Measurements from ENCODE around the gene PTPRM.

PTPRM gene

DNA sequence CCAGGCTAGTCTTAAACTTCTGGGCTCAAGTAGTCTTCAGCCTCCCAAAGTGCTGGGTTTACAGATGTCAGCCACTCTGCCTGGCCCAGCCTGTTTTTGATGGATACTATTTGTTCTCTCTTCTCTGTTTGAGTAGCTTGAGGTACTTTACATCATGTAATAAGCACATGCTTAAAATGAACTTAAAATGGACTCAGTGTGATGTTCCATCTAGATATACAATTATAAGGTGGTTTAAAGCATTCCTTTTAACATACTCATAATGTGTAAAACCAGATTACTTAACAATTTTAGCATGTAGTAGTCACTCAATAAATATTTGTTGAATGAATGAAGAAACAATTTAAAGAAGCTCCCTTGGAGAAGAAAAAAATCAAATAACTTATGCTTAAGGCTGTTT lies 9.6 kb downstream of the PTPRM start:
- no peak for DNase-seq (ENCODE audit: low read depth)
- no peak overlapping the region for H3K4me3 ChIP-seq (ENCODE audit: low read length)
- TF ChIP-seq, protein P1, sequence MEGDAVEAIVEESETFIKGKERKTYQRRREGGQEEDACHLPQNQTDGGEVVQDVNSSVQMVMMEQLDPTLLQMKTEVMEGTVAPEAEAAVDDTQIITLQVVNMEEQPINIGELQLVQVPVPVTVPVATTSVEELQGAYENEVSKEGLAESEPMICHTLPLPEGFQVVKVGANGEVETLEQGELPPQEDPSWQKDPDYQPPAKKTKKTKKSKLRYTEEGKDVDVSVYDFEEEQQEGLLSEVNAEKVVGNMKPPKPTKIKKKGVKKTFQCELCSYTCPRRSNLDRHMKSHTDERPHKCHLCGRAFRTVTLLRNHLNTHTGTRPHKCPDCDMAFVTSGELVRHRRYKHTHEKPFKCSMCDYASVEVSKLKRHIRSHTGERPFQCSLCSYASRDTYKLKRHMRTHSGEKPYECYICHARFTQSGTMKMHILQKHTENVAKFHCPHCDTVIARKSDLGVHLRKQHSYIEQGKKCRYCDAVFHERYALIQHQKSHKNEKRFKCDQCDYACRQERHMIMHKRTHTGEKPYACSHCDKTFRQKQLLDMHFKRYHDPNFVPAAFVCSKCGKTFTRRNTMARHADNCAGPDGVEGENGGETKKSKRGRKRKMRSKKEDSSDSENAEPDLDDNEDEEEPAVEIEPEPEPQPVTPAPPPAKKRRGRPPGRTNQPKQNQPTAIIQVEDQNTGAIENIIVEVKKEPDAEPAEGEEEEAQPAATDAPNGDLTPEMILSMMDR (conservative IDR thresholded peaks at IDR 0.05; ENCODE audit: low read depth, low read length): no peak

DNA sequence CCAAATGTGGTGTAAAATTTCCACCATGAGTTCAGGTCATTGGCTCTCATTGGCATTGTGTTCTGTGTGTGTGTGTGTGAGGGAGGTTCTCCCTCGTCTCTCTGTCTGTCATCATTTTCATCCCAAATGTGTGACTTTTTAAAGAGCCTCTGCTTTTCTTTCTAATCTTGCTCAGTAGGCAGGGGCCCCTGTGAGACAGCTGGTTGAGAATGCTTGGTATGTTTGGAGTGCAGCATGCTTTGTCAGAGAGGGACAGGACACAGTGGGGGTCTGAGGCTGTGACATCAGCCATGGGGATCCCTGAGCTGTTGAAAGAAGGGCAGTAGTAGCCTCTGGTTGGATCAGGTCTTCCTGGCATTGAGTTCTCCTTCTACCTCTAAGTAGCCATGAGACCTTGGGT lies 10.6 kb downstream of the PTPRM start:
- H3K4me3 ChIP-seq (ENCODE audit: low read length): no peak overlapping the region
- DNase-seq (ENCODE audit: low read depth): no peak
- TF ChIP-seq, protein P1 (conservative IDR thresholded peaks at IDR 0.05; ENCODE audit: low read depth, low read length): no peak

DNA sequence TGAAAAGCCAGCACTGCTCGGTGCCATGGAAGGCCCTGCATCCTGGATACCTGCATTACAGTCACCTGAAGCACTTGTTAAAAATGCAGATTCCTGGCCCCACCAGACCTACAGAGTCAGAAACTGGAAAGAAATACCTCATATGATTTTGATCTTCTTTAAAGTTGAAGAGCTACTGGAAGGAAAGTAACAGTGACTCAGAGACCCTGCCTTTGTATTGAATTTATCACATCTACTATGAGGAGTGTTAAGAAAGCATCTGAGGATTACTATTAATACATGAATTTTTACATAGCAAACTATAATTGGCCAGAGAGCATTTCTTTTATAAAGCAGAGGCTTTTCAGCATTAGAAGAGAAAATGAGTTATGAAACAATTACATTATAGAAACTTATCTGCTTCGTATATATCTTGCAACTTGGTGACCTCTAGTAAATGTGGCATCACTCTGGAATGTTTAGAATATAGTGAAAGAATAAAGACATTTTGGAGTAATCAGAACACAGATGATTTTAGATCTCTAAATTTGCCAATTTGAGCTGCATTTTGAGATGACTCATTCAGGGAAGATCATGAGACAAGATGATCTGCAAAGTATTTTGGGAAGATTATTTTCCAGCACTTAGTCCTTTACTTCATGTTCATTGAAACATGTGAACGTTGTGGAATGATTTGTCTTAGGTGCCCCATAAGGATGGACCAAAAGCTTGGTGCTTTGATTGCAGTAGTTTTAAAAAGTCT lies 12.2 kb downstream of the PTPRM start:
- DNase-seq (ENCODE audit: low read depth): no peak
- TF ChIP-seq, protein P1 (conservative IDR thresholded peaks at IDR 0.05; ENCODE audit: low read depth, low read length): no peak
- H3K4me3 ChIP-seq (ENCODE audit: low read length): no peak overlapping the region

DNA sequence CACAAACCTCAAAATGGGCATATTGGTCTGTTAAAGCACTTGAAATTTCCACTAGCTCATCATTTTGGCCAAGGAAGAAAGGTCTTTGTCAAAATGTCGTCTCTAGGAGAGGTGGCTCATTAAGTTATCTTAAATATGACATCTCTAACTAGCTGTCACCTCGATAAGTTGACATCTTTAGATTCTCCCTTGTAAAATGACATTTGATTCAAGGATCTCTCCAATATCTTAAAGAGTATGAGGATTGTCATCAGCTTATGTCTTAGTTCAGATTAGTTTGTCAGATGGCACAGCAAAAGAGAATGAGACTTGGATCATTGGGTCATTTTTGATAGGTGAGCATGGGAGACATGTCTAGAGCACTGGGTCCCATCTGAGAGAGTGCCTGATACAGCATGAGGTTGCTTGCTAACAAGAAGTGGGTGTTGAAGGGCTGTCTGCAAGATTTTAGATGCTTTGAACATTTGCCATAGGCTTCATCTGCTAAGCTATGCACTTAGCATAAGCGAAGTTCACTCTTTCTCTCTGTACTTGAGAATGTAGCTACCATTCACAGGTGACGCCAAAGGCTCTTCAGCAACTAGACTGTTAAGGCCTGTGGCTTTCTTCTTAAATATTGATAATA lies 12.9 kb downstream of the PTPRM start:
- TF ChIP-seq, protein P1 (conservative IDR thresholded peaks at IDR 0.05; ENCODE audit: low read depth, low read length): no peak
- DNase-seq (ENCODE audit: low read depth): no peak
- no peak overlapping the region for H3K4me3 ChIP-seq (ENCODE audit: low read length)

DNA sequence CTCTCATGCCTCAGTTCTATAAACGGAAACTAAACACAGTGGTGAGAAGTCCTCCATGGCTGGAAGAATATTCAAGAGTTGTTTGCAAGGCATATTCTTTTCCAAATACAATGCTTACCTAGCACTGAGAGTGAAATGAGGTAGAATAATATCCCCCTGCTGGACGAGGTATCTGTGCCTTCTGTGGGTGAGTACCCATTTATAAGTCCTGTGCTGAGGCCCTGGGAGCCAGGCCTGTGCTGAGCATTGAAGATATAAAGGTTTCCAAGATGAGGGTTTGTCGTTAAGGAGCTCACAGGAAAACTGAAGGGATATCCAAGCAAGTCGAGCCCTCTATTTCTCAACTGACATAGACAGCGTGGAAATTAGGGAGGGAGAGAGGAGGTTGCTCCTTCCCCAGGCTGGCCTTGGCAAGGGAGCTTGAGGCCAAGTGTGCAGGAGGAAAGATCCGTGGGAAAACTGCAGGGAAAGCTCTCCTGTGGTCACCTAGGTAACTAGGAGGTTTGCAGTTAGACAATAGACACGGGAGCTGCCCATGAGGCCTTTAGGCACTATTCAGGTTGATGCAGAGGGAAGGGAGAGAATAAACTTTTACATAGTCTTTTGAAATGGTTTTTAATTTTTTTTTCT lies 17.6 kb downstream of the PTPRM start:
- no peak for DNase-seq (ENCODE audit: low read depth)
- H3K4me3 ChIP-seq (ENCODE audit: low read length): no peak overlapping the region
- TF ChIP-seq, protein P1 (conservative IDR thresholded peaks at IDR 0.05; ENCODE audit: low read depth, low read length): no peak

DNA sequence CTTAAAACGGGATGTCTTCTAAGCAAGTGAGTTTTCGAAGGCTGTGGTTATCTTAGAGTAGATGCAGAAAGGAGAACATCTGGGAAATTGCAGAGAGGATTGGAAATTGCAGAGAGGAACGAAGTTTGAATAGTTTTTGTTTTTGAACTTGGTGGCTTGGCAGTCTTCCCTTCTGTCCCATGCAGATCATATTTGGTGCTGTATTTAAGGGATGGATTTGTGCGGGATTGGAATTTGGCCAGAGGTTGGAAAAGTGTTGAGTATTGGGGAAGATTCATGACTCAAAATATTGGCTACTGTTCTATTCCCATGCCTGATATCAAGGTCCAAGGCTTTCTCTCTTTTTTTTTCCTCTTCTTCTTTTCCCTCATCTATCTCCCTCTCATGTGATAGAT lies 18.2 kb downstream of the PTPRM start:
- TF ChIP-seq, protein P1 (conservative IDR thresholded peaks at IDR 0.05; ENCODE audit: low read depth, low read length): no peak
- DNase-seq (ENCODE audit: low read depth): no peak

More for the DNA sequence above, 18.2 kb downstream of the PTPRM start:
- H3K4me3 ChIP-seq (ENCODE audit: low read length): no peak overlapping the region
